ENCODE measurements around the gene GNAQ.

The GNAQ gene

GRCh38 chr9:77672183-77672582 is 359.4 kb downstream of the GNAQ start:
- in situ Hi-C loops (cut with MboI; ENCODE audit: low sequenced_read_pairs): no loop called here

- in situ Hi-C loops (cut with MboI; ENCODE audit: low sequenced_read_pairs): no loop called here
Observed at GRCh38 chr9:77667151-77667550, 364.5 kb downstream of the GNAQ start.
